Measurements from ENCODE around the gene SLC38A8.

- no peak for TF ChIP-seq POLR2A (IDR thresholded peaks at IDR 0.05; ENCODE audit: low read depth, low read length)
- TF ChIP-seq POLR2AphosphoS5 (IDR thresholded peaks at IDR 0.05; ENCODE audit: low read depth, low read length), result no peak
- no peak for TF ChIP-seq TAF1 (IDR thresholded peaks at IDR 0.05; ENCODE audit: borderline replicate concordance, low read depth, low read length)
These were observed 17.6 kb upstream of the SLC38A8 start for GRCh38 chr16:84059946-84060901.

All from GM12892 (cell line).